CD4-positive, alpha-beta T cell treated with Interleukin-17A for 4 hours (primary cell): ENCODE data around the gene ST8SIA2.

Experiments
- DNase-seq: peaks from one replicate; pipeline ENCODE4 v3.0.0-alpha.2; 2020; ENCODE audit warnings: mixed read lengths

ST8SIA2 gene

GRCh38 chr15:92393071-92393979 is at the start of gene ST8SIA2:
ST8SIA2 (plus strand) TSS chr15:92393881; CDS start chr15:92394065, 184 bp downstream.
- no peak for DNase-seq

- no peak for DNase-seq
Observed at GRCh38 chr15:92343924-92344643, 49.6 kb upstream of the ST8SIA2 start.

GRCh38 chr15:92346063-92346462 is 47.6 kb upstream of the ST8SIA2 start:
- no peak for DNase-seq

- no peak for DNase-seq
Observed at GRCh38 chr15:92355307-92355706, 38.4 kb upstream of the ST8SIA2 start.

GRCh38 chr15:92361321-92362000 is 32.2 kb upstream of the ST8SIA2 start:
- DNase-seq: no peak

- DNase-seq: no peak
Observed at GRCh38 chr15:92362001-92362350, 31.7 kb upstream of the ST8SIA2 start.

GRCh38 chr15:92365084-92365483 is 28.6 kb upstream of the ST8SIA2 start:
- no peak for DNase-seq

GRCh38 chr15:92365906-92366305 is 27.8 kb upstream of the ST8SIA2 start:
- DNase-seq: no peak

- DNase-seq: no peak
Observed at GRCh38 chr15:92366381-92366780, 27.3 kb upstream of the ST8SIA2 start.

GRCh38 chr15:92375057-92375456 is 18.6 kb upstream of the ST8SIA2 start:
- DNase-seq: no peak

- DNase-seq: no peak
Observed at GRCh38 chr15:92376109-92376508, 17.6 kb upstream of the ST8SIA2 start.

- DNase-seq: no peak
Observed at GRCh38 chr15:92377083-92377789, 16.4 kb upstream of the ST8SIA2 start.

- DNase-seq: no peak
Observed at GRCh38 chr15:92383519-92384324, 10.0 kb upstream of the ST8SIA2 start.

GRCh38 chr15:92384381-92384780 is 9.3 kb upstream of the ST8SIA2 start:
- DNase-seq: no peak

- DNase-seq: no peak
Observed at GRCh38 chr15:92385096-92385495, 8.6 kb upstream of the ST8SIA2 start.

GRCh38 chr15:92391640-92392039 is 2.0 kb upstream of the ST8SIA2 start:
- DNase-seq: no peak

- DNase-seq: no peak
Observed at GRCh38 chr15:92392462-92392861, 1.2 kb upstream of the ST8SIA2 start.

- DNase-seq: no peak
Observed at GRCh38 chr15:92393980-92394308, 263 bp downstream of the ST8SIA2 start.

GRCh38 chr15:92394309-92395097 is 822 bp downstream of the ST8SIA2 start:
- no peak for DNase-seq

- no peak for DNase-seq
Observed at GRCh38 chr15:92395098-92395635, 1.5 kb downstream of the ST8SIA2 start.
